Activated naive CD8-positive, alpha-beta T cell treated with anti-CD3 and anti-CD28 coated beads, Interleukin-2, amount 10 ng/mL, durations not matched to agents 7 days and 5 days (primary cell): Measurements from ENCODE around the gene EVI5. TPM values are rescaled to one million over a fixed set of nuclear protein-coding genes. Genes with fewer than 3 reads are reported as not detected.

Source experiments
- ATAC-seq: fragments of 150-1000 bp; cut with Tn5 transposase; one replicate; pipeline ENCODE4 v1.10.0; 2021; ENCODE audit warnings: low read depth, moderate library complexity
- POLR2A ChIA-PET: fragments of 350-600 bp; sonication (Branson Sonifier 250); formaldehyde crosslinking; loops from one replicate; lab custom pipeline; 2021; ENCODE audit warnings: antibody characterized with exemption; lab: Charles Lee
- DNase-seq: peaks from one replicate; pipeline ENCODE4 v3.0.0; 2021
- H3K27ac Mint-ChIP-seq: one replicate; pipeline ENCODE4 v1.8.0; 2022; ENCODE audit warnings: mild to moderate bottlenecking, mixed read lengths
- H3K27me3 Mint-ChIP-seq: one replicate; pipeline ENCODE4 v1.8.0; 2022; ENCODE audit warnings: mild to moderate bottlenecking, moderate library complexity, mixed read lengths
- H3K36me3 Mint-ChIP-seq: one replicate; pipeline ENCODE4 v1.8.0; 2021; ENCODE audit warnings: mild to moderate bottlenecking, mixed read lengths
- H3K4me1 Mint-ChIP-seq: one replicate; pipeline ENCODE4 v1.8.0; 2021; ENCODE audit warnings: mixed read lengths
- H3K4me3 Mint-ChIP-seq: one replicate; pipeline ENCODE4 v1.8.0; 2022; ENCODE audit warnings: mild to moderate bottlenecking, moderate library complexity, mixed read lengths
- H3K9me3 Mint-ChIP-seq: one replicate; pipeline ENCODE4 v1.8.0; 2021; ENCODE audit warnings: mixed read lengths
- total RNA-seq, 2 experiments: library from RNA; stranded (reverse); gene quantifications; one replicate each; pipeline ENCODE4 v1.2.3, GENCODE V29; 2021

The EVI5 gene
- total RNA-seq, result 1 to 10 TPM in 1 of 2 experiments, under 1 TPM in 1; 0.23 to 1.2 TPM

GRCh38 chr1:92784639-92785500 is at the start of gene EVI5:
TSS of gene EVI5 (minus strand) at chr1:92785108. CDS start at chr1:92736546, 48,562 bp downstream.
- H3K27ac Mint-ChIP-seq, result no peak within 1 kb of the TSS
- ATAC-seq, result peak; percentile 55
- H3K27me3 Mint-ChIP-seq, result peaks cover 86% of the 10 kb centered on the region

GRCh38 chr1:92834617-92835016 is 49.7 kb upstream of the EVI5 start:
- Mint-ChIP-seq H3K36me3 (peaks cover 58% of the 10 kb centered on the region), H3K4me3 (peak overlapping the region; percentile 92), H3K9me3 (no peaks in the 10 kb centered on the region), H3K27ac (peak overlapping the region; percentile 92), H3K4me1 (peaks cover 65% of the 10 kb centered on the region), H3K27me3 (peaks cover 3% of the 10 kb centered on the region)
- DNase-seq (no peak), ATAC-seq (no peak)
- POLR2A ChIA-PET, result no interaction called here

More at GRCh38 chr1:92784639-92785500, at the start of gene EVI5:
- DNase-seq, result peak; percentile 60
- POLR2A ChIA-PET, result no interaction called here
- Mint-ChIP-seq H3K4me3 (peak within 1 kb of the TSS; percentile 40), H3K9me3 (no peaks in the 10 kb centered on the region), H3K4me1 (peaks cover 14% of the 10 kb centered on the region), H3K36me3 (no peaks in the 10 kb centered on the region)

- peak overlapping the region; percentile 92 for H3K4me3 Mint-ChIP-seq
- DNase-seq, result no peak
- peaks cover 52% of the 10 kb centered on the region for H3K36me3 Mint-ChIP-seq
- ATAC-seq, result no peak
- H3K27me3 Mint-ChIP-seq, result peaks cover 3% of the 10 kb centered on the region
- H3K27ac Mint-ChIP-seq, result peak overlapping the region; percentile 92
- H3K9me3 Mint-ChIP-seq, result no peaks in the 10 kb centered on the region
- POLR2A ChIA-PET, result no interaction called here
- H3K4me1 Mint-ChIP-seq, result peaks cover 60% of the 10 kb centered on the region
These were observed 48.9 kb upstream of the EVI5 start for GRCh38 chr1:92833840-92834239.

GRCh38 chr1:92832537-92833114 is 47.7 kb upstream of the EVI5 start:
- Mint-ChIP-seq H3K27me3 (peaks cover 3% of the 10 kb centered on the region), H3K4me1 (peaks cover 49% of the 10 kb centered on the region), H3K4me3 (peak overlapping the region; percentile 92), H3K27ac (peak overlapping the region; percentile 92), H3K9me3 (no peaks in the 10 kb centered on the region), H3K36me3 (peaks cover 43% of the 10 kb centered on the region)
- POLR2A ChIA-PET, result interaction anchor here (0.5 to 2.1 kb wide), 13 partner anchors 9 to 1811 kb away, joined by 3 to 7 read pairs (median 4); partner anchors contain the start of genes DIPK1A, MTF2 and ZNF644
- ATAC-seq (peak; percentile 1), DNase-seq (no peak)

- peak within 1 kb of the TSS; percentile 92 for H3K27ac Mint-ChIP-seq
- ATAC-seq (peak; percentile 96), DNase-seq (peak; percentile 98)
- no peaks in the 10 kb centered on the region for H3K9me3 Mint-ChIP-seq
- peaks cover 43% of the 10 kb centered on the region for H3K4me1 Mint-ChIP-seq
- H3K4me3 Mint-ChIP-seq, result peak within 1 kb of the TSS; percentile 92
- peaks cover 37% of the 10 kb centered on the region for H3K36me3 Mint-ChIP-seq
- POLR2A ChIA-PET, result interaction anchor here (0.5 to 2.1 kb wide), 16 partner anchors 10 to 1810 kb away, joined by 3 to 7 read pairs (median 4); partner anchors contain the start of genes DIPK1A, MTF2 and ZNF644
- peaks cover 3% of the 10 kb centered on the region for H3K27me3 Mint-ChIP-seq
These were observed 47.0 kb upstream of the EVI5 start, which contains the start of gene RPL5 for GRCh38 chr1:92831762-92832536. TSS of gene RPL5 (plus strand) at chr1:92832040. CDS start at chr1:92832115, 75 bp downstream.

GRCh38 chr1:92831368-92831761 is 46.5 kb upstream of the EVI5 start:
- peak overlapping the region; percentile 92 for H3K27ac Mint-ChIP-seq
- peak overlapping the region; percentile 92 for H3K4me3 Mint-ChIP-seq
- H3K27me3 Mint-ChIP-seq, result peaks cover 3% of the 10 kb centered on the region
- no peaks in the 10 kb centered on the region for H3K9me3 Mint-ChIP-seq
- ATAC-seq, result no peak
- DNase-seq, result peak; percentile 33
- H3K4me1 Mint-ChIP-seq, result peaks cover 39% of the 10 kb centered on the region
- POLR2A ChIA-PET, result interaction anchor here (0.6 to 2.1 kb wide), 10 partner anchors 10 to 1810 kb away, joined by 3 to 7 read pairs (median 4); partner anchors contain the start of genes DIPK1A, MTF2 and ZNF644
- peaks cover 34% of the 10 kb centered on the region for H3K36me3 Mint-ChIP-seq

- Mint-ChIP-seq H3K27ac (no peak overlapping the region), H3K4me3 (no peak overlapping the region), H3K9me3 (no peaks in the 10 kb centered on the region), H3K36me3 (no peaks in the 10 kb centered on the region), H3K4me1 (peaks cover 3% of the 10 kb centered on the region), H3K27me3 (peaks cover 7% of the 10 kb centered on the region)
- no peak for DNase-seq
- POLR2A ChIA-PET, result no interaction called here
- ATAC-seq, result no peak
These were observed 41.9 kb upstream of the EVI5 start for GRCh38 chr1:92826792-92827191.

GRCh38 chr1:92822879-92823278 is 38.0 kb upstream of the EVI5 start:
- no peak for DNase-seq
- POLR2A ChIA-PET, result no interaction called here
- ATAC-seq, result no peak
- Mint-ChIP-seq H3K27me3 (peaks cover 7% of the 10 kb centered on the region), H3K9me3 (no peaks in the 10 kb centered on the region), H3K36me3 (no peaks in the 10 kb centered on the region), H3K4me3 (no peak overlapping the region), H3K27ac (no peak overlapping the region), H3K4me1 (no peaks in the 10 kb centered on the region)

- DNase-seq (no peak), ATAC-seq (no peak)
- no peaks in the 10 kb centered on the region for H3K36me3 Mint-ChIP-seq
- no peak overlapping the region for H3K27ac Mint-ChIP-seq
- no peaks in the 10 kb centered on the region for H3K9me3 Mint-ChIP-seq
- no peaks in the 10 kb centered on the region for H3K4me1 Mint-ChIP-seq
- peaks cover 20% of the 10 kb centered on the region for H3K27me3 Mint-ChIP-seq
- H3K4me3 Mint-ChIP-seq, result no peak overlapping the region
- POLR2A ChIA-PET, result no interaction called here
These were observed 35.6 kb upstream of the EVI5 start for GRCh38 chr1:92820551-92820950.

GRCh38 chr1:92820024-92820423 is 35.1 kb upstream of the EVI5 start:
- Mint-ChIP-seq H3K27ac (no peak overlapping the region), H3K27me3 (peaks cover 22% of the 10 kb centered on the region), H3K9me3 (no peaks in the 10 kb centered on the region), H3K4me3 (no peak overlapping the region), H3K4me1 (no peaks in the 10 kb centered on the region), H3K36me3 (no peaks in the 10 kb centered on the region)
- POLR2A ChIA-PET, result no interaction called here
- ATAC-seq (no peak), DNase-seq (no peak)

GRCh38 chr1:92817986-92818764 is 33.3 kb upstream of the EVI5 start:
- H3K27ac Mint-ChIP-seq, result no peak overlapping the region
- H3K36me3 Mint-ChIP-seq, result no peaks in the 10 kb centered on the region
- ATAC-seq (no peak), DNase-seq (no peak)
- no peak overlapping the region for H3K4me3 Mint-ChIP-seq
- no peaks in the 10 kb centered on the region for H3K9me3 Mint-ChIP-seq
- peaks cover 30% of the 10 kb centered on the region for H3K27me3 Mint-ChIP-seq
- H3K4me1 Mint-ChIP-seq, result no peaks in the 10 kb centered on the region
- POLR2A ChIA-PET, result interaction anchor here (1.1 kb wide), 1 partner anchor 14 kb away, joined by 3 read pairs; the partner anchor contains the start of gene RPL5

GRCh38 chr1:92817137-92817697 is 32.3 kb upstream of the EVI5 start:
- H3K27me3 Mint-ChIP-seq, result peaks cover 40% of the 10 kb centered on the region
- H3K4me1 Mint-ChIP-seq, result no peaks in the 10 kb centered on the region
- POLR2A ChIA-PET, result no interaction called here
- no peaks in the 10 kb centered on the region for H3K36me3 Mint-ChIP-seq
- DNase-seq (no peak), ATAC-seq (no peak)
- no peak overlapping the region for H3K27ac Mint-ChIP-seq
- no peaks in the 10 kb centered on the region for H3K9me3 Mint-ChIP-seq
- no peak overlapping the region for H3K4me3 Mint-ChIP-seq
